H1 (cell line): ENCODE measurements around the gene NUP98. TPM values are rescaled to one million over a fixed set of nuclear protein-coding genes. Genes with fewer than 3 reads are reported as not detected.

Source experiments
- CTCF ChIA-PET: fragments of 300-600 bp; sonication (Branson Sonifier 250); formaldehyde crosslinking; loops from one replicate; lab custom pipeline; 2021; ENCODE audit not compliant: partially characterized antibody; lab: Charles Lee
- POLR2A ChIA-PET: fragments of 300-600 bp; sonication (Branson Sonifier 250); formaldehyde crosslinking; loops from one replicate; lab custom pipeline; 2021; ENCODE audit warnings: inconsistent platforms; ENCODE audit not compliant: partially characterized antibody; lab: Charles Lee
- DNase-seq, 2 experiments: peaks; one replicate each; pipeline versions ENCODE4 v3.0.0 to v3.0.0-alpha.2; 2010 to 2022; ENCODE audit warnings: low spot score in 2 of 2, low read depth in 1 of 2, mixed read lengths in 1 of 2
- FAIRE-seq: peaks from 2 replicates; lab custom pipeline; 2011; peaks lifted over from hg19 to GRCh38; lab: Jason Lieb, UNC
- H2AFZ ChIP-seq: 2 replicates; pipeline ENCODE4 v1.8.1; 2012; ENCODE audit warnings: low read length, inconsistent platforms
- H2AK5ac ChIP-seq: 2 replicates; pipeline ENCODE4 v1.6.1; 2013; ENCODE audit warnings: low read depth, low read length
- H2BK120ac ChIP-seq: replicated peaks from 2 replicates; pipeline ENCODE3; 2013; ENCODE audit warnings: low read depth, low read length, inconsistent platforms
- H2BK12ac ChIP-seq: 2 replicates; pipeline ENCODE4 v1.6.1; 2013; ENCODE audit warnings: low read depth, low read length
- H2BK15ac ChIP-seq: 2 replicates; pipeline ENCODE4 v1.6.1; 2013; ENCODE audit warnings: low read length
- H2BK20ac ChIP-seq: 2 replicates; pipeline ENCODE4 v1.6.1; 2013; ENCODE audit warnings: low read length
- H2BK5ac ChIP-seq: 2 replicates; pipeline ENCODE4 v1.6.1; 2013; ENCODE audit warnings: low read depth, low read length
- H3K14ac ChIP-seq: 2 replicates; pipeline ENCODE4 v1.6.1; 2013; ENCODE audit warnings: inconsistent platforms; ENCODE audit not compliant: insufficient read length
- H3K18ac ChIP-seq: 2 replicates; pipeline ENCODE4 v1.6.1; 2013; ENCODE audit warnings: low read length; ENCODE audit errors: extremely low read depth
- H3K23ac ChIP-seq: 2 replicates; pipeline ENCODE4 v1.6.1; 2013; ENCODE audit warnings: inconsistent platforms; ENCODE audit not compliant: insufficient read length
- H3K23me2 ChIP-seq: 2 replicates; pipeline ENCODE4 v1.6.1; 2013; ENCODE audit warnings: low read depth, low read length
- H3K27ac ChIP-seq: 2 replicates; pipeline ENCODE4 v1.6.1; 2011; ENCODE audit warnings: low read depth, low read length, inconsistent platforms
- H3K27me3 ChIP-seq, 4 experiments: replicated peaks in 1 of 4; 1 replicate in 1 of 4; 2 replicates in 3 of 4; pipeline versions ENCODE4 v1.6.1 to v1.8.1; 2011 to 2013; ENCODE audit warnings: low read length in 3 of 4, mild to moderate bottlenecking in 3 of 4, inconsistent platforms in 2 of 4, mixed read lengths in 2 of 4, moderate library complexity in 1 of 4; ENCODE audit not compliant: control insufficient read depth in 3 of 4, insufficient read depth in 3 of 4; ENCODE audit errors: extremely low read depth in 1 of 4
- H3K36me3 ChIP-seq, 4 experiments: 2 replicates each; pipeline versions ENCODE4 v1.6.1 to v1.8.1; 2011 to 2013; ENCODE audit warnings: mild to moderate bottlenecking in 4 of 4, low read length in 3 of 4, moderate library complexity in 2 of 4, control low read depth in 1 of 4, inconsistent platforms in 1 of 4; ENCODE audit not compliant: insufficient read depth in 4 of 4, control insufficient read depth in 2 of 4
- H3K4ac ChIP-seq: replicated peaks from 2 replicates; pipeline ENCODE3; 2013; ENCODE audit warnings: low read length, low read depth, mixed read lengths, inconsistent platforms; ENCODE audit not compliant: insufficient read length
- H3K4me1 ChIP-seq, 4 experiments: replicated peaks in 1 of 4; 1 replicate in 1 of 4; 2 replicates in 3 of 4; pipeline versions ENCODE4 v1.6.1 to v1.8.1; 2011 to 2013; ENCODE audit warnings: low read length in 3 of 4, inconsistent platforms in 2 of 4, mixed read lengths in 1 of 4; ENCODE audit not compliant: insufficient read depth in 4 of 4, control insufficient read depth in 3 of 4
- H3K4me2 ChIP-seq, 2 experiments: 2 replicates each; pipeline versions ENCODE4 v1.6.1 to v1.8.1; 2011 to 2013; ENCODE audit warnings: low read depth in 2 of 2, low read length in 2 of 2, control low read depth in 1 of 2, inconsistent platforms in 1 of 2, mild to moderate bottlenecking in 1 of 2; ENCODE audit not compliant: insufficient read depth in 1 of 2
- H3K4me3 ChIP-seq, 4 experiments: fragments of 200-600, 300-600 bp in 1 of 4; sonication (generic), shearing (Covaris generic), sonication (Bioruptor Twin) in 1 of 4; 2 replicates each; pipeline versions ENCODE4 v1.5.1 to v1.8.1; 2011 to 2016; ENCODE audit warnings: low read length in 4 of 4, low read depth in 3 of 4, control low read depth in 2 of 4, inconsistent platforms in 2 of 4, mild to moderate bottlenecking in 2 of 4, mixed read lengths in 1 of 4, moderate library complexity in 1 of 4; ENCODE audit not compliant: insufficient read depth in 2 of 4; ENCODE audit errors: extremely low read depth in 1 of 4
- H3K56ac ChIP-seq: replicated peaks from 2 replicates; pipeline ENCODE3; 2013; ENCODE audit warnings: low read depth, mild to moderate bottlenecking, mixed read lengths, low read length, inconsistent platforms; ENCODE audit not compliant: insufficient read length
- H3K79me1 ChIP-seq: 2 replicates; pipeline ENCODE4 v1.6.1; 2013; ENCODE audit warnings: low read depth, low read length, control low read depth
- H3K79me2 ChIP-seq, 2 experiments: 2 replicates each; pipeline versions ENCODE4 v1.6.1 to v1.8.1; 2012 to 2013; ENCODE audit warnings: low read length in 2 of 2, mild to moderate bottlenecking in 2 of 2, inconsistent platforms in 1 of 2; ENCODE audit not compliant: insufficient read depth in 2 of 2, control insufficient read depth in 1 of 2
- H3K9ac ChIP-seq, 4 experiments: replicated peaks in 1 of 4; 1 replicate in 1 of 4; 2 replicates in 3 of 4; pipeline versions ENCODE4 v1.6.1 to v1.8.1; 2011 to 2013; ENCODE audit warnings: low read depth in 3 of 4, low read length in 3 of 4, control low read depth in 2 of 4, mild to moderate bottlenecking in 2 of 4, moderate library complexity in 2 of 4, inconsistent platforms in 1 of 4; ENCODE audit errors: extremely low read depth in 1 of 4
- H3K9me3 ChIP-seq, 2 experiments: 2 replicates each; pipeline versions ENCODE4 v1.6.1 to v1.8.1; 2012 to 2013; ENCODE audit warnings: mild to moderate bottlenecking in 2 of 2, moderate library complexity in 2 of 2, control low read depth in 1 of 2, inconsistent platforms in 1 of 2, low read depth in 1 of 2, low read length in 1 of 2, mixed read lengths in 1 of 2; ENCODE audit not compliant: insufficient read depth in 2 of 2
- H4K20me1 ChIP-seq, 2 experiments: replicated peaks in 1 of 2; 2 replicates each; pipeline versions ENCODE3 to v1.8.1; 2011 to 2013; ENCODE audit warnings: inconsistent platforms in 2 of 2, low read length in 2 of 2, mild to moderate bottlenecking in 1 of 2; ENCODE audit not compliant: insufficient read depth in 2 of 2, control insufficient read depth in 1 of 2
- H4K5ac ChIP-seq: 2 replicates; pipeline ENCODE4 v1.6.1; 2013; ENCODE audit warnings: low read length, low read depth, mixed read lengths, inconsistent platforms; ENCODE audit not compliant: insufficient read length
- H4K8ac ChIP-seq: 2 replicates; pipeline ENCODE4 v1.8.0; 2013; ENCODE audit warnings: mild to moderate bottlenecking, moderate library complexity, low read length, inconsistent platforms; ENCODE audit not compliant: insufficient read depth; ENCODE audit errors: extremely low read depth
- H4K91ac ChIP-seq: replicated peaks from 2 replicates; pipeline ENCODE3; 2013; ENCODE audit warnings: low read length, mixed read lengths, inconsistent platforms; ENCODE audit not compliant: insufficient read length
- BCL11A ChIP-seq, 2 experiments: IDR thresholded peaks; one replicate each; pipeline ENCODE4 v1.6.1; 2011; ENCODE audit warnings: low read depth in 2 of 2, low read length in 2 of 2, mild to moderate bottlenecking in 2 of 2
- BRCA1 ChIP-seq: IDR thresholded peaks from 2 replicates; pipeline ENCODE4 v1.6.1; 2012; ENCODE audit warnings: low read depth, low read length, improper control_type of control experiment
- CBX5 ChIP-seq: fragments of 300-800, 300-1000 bp; sonication (generic); IDR thresholded peaks from 2 replicates; pipeline ENCODE4 v1.7.1; 2016; ENCODE audit warnings: antibody characterized with exemption, low read length, low read depth
- CEBPB ChIP-seq: IDR thresholded peaks from 2 replicates; pipeline ENCODE4 v1.6.1; 2012; ENCODE audit warnings: low read depth, low read length
- CTCF ChIP-seq, 3 experiments: IDR thresholded peaks; 1 replicate in 2 of 3; 2 replicates in 1 of 3; pipeline versions ENCODE4 v1.5.1 to v1.6.1; 2011; ENCODE audit warnings: low read length in 3 of 3, mild to moderate bottlenecking in 3 of 3, inconsistent platforms in 2 of 3, low read depth in 1 of 3, moderate library complexity in 1 of 3; ENCODE audit not compliant: insufficient read depth in 1 of 3; ENCODE audit errors: control extremely low read depth in 1 of 3
- HDAC6 ChIP-seq: IDR thresholded peaks from one replicate; pipeline ENCODE4 v1.7.1; 2012; ENCODE audit warnings: low read depth, mild to moderate bottlenecking, inconsistent platforms, low read length, moderate library complexity
- JUND ChIP-seq: IDR thresholded peaks from 2 replicates; pipeline ENCODE4 v1.6.1; 2011; ENCODE audit warnings: mild to moderate bottlenecking, improper control_type of control experiment, low read length
- MAFK ChIP-seq: IDR thresholded peaks from 2 replicates; pipeline ENCODE4 v1.6.1; 2012; ENCODE audit warnings: low read depth, mild to moderate bottlenecking, improper control_type of control experiment, low read length
- NRF1 ChIP-seq: IDR thresholded peaks from 2 replicates; pipeline ENCODE4 v1.6.1; 2011; ENCODE audit warnings: mild to moderate bottlenecking, low read depth, low read length, improper control_type of control experiment
- SRF ChIP-seq: IDR thresholded peaks from 2 replicates; pipeline ENCODE4 v1.6.1; 2011; ENCODE audit warnings: mild to moderate bottlenecking, low read depth, low read length, moderate library complexity
- TCF12 ChIP-seq: IDR thresholded peaks from 2 replicates; pipeline ENCODE4 v1.6.1; 2011; ENCODE audit warnings: low read depth, mild to moderate bottlenecking, low read length
- WGBS, 2 experiments: shearing (Covaris generic) in 1 of 2; methylation state at CpG; one replicate each; pipeline versions ENCODE4 v1.1.6 to v1.1.7; 2013 to 2015; ENCODE audit warnings: low lambda C conversion rate in 2 of 2, mixed read lengths in 2 of 2, inconsistent platforms in 1 of 2, low coverage in 1 of 2, missing lambda C conversion rate in 1 of 2; ENCODE audit not compliant: insufficient replicate concordance in 2 of 2, insufficient coverage in 1 of 2, insufficient read length in 1 of 2; ENCODE audit errors: extremely low coverage in 1 of 2, missing lambda C conversion rate in 1 of 2; 5-methylcytosine and 5-hydroxymethylcytosine counted together
- polyA plus RNA-seq, 7 experiments: library from polyadenylated mRNA; depleted of rRNA in 3 of 7; stranded (reverse) in 5 of 7; unstranded in 2 of 7; fragments of >200 nt in 5 of 7; fragments of 200-250 nt in 2 of 7; gene quantifications; 1 replicate in 5 of 7; 2 replicates in 1 of 7; 4 replicates in 1 of 7; pipeline versions ENCODE4 v1.2.1 to v1.2.3, GENCODE V29; 2011 to 2013; ENCODE audit warnings: missing spikeins in 2 of 7, mixed read lengths in 2 of 7
- total RNA-seq: library from RNA; stranded (reverse); fragmentation: NEBNext Ultra II Directional; extraction: Animal tissue kit (Norgen Biotek cat#: 25700); gene quantifications from 2 replicates; pipeline ENCODE4 v1.2.1, GENCODE V29; 2021
- TF ChIP-seq, protein P1 (sequence below): IDR thresholded peaks from 2 replicates; pipeline ENCODE4 v1.6.1; 2011; ENCODE audit warnings: low read depth, mild to moderate bottlenecking, low read length; ENCODE audit not compliant: insufficient read depth

NUP98 gene
- total and polyA plus RNA-seq, 2 of the 8 experiments (the other 6 are each of a cell fraction or from before 2014, with no cell fraction given), result 98.6 to 261 TPM

GRCh38 chr11:3810951-3811350, 13.6 kb upstream of the NUP98 start:
- Histone ChIP-seq H4K20me1 (peaks cover 0 to 2% of the 10 kb centered on the region in 2 experiments), H2BK5ac (no peak overlapping the region), H3K4me1 (peaks cover 0 to 8% (median 5%) of the 10 kb centered on the region in 4 experiments; a peak in 6 of 7 replicates), H3K23ac (no peak overlapping the region), H3K4me3 (no peak overlapping the region), H2AFZ (no peak overlapping the region), H2BK12ac (no peak overlapping the region), H2BK15ac (no peak overlapping the region), H3K4me2 (no peak overlapping the region), H3K14ac (no peak overlapping the region), H4K5ac (no peak overlapping the region), H4K91ac (no peak overlapping the region), H3K18ac (no peak overlapping the region), H2AK5ac (no peak overlapping the region), H3K27ac (no peak overlapping the region), H2BK120ac (no peak overlapping the region), H3K9ac (no peak overlapping the region), H3K23me2 (no peaks in the 10 kb centered on the region; the same call in 1 of the 2 replicates), H3K56ac (no peak overlapping the region), H3K27me3 (no peaks in the 10 kb centered on the region), H3K36me3 (no peaks in the 10 kb centered on the region), H4K8ac (no peak overlapping the region), H3K79me1 (peaks cover 4% of the 10 kb centered on the region), H3K79me2 (peaks cover 0 to 5% of the 10 kb centered on the region in 2 experiments; a peak in 2 of 4 replicates), H2BK20ac (no peak overlapping the region), H3K9me3 (no peaks in the 10 kb centered on the region), H3K4ac (no peak overlapping the region)
- CTCF ChIA-PET, result interaction anchor here (0.6 to 10.8 kb wide), 11 partner anchors 9 to 262 kb away, joined by 3 to 81 read pairs (median 4); partner anchors contain the start of gene NUP98
- DNase-seq, result no peak
- POLR2A ChIA-PET, result interaction anchor here (0.6 to 4.3 kb wide), 4 partner anchors 9 to 18 kb away, joined by 3 to 32 read pairs (median 4); no protein-coding TSS in a partner anchor
- 93% methylated on average over 4 of the region's 4 CpGs; no CpG with 5 or more reads in 1 of the 2 experiments for WGBS, 2 experiments
- no peak for FAIRE-seq
- no peak for TF ChIP-seq TCF12
- TF ChIP-seq NRF1, result no peak
- no peak for TF ChIP-seq JUND
- TF ChIP-seq SRF, result no peak
- TF ChIP-seq HDAC6, result no peak
- no peak for TF ChIP-seq CBX5
- no peak for TF ChIP-seq MAFK
- TF ChIP-seq CEBPB, result no peak
- no peak for TF ChIP-seq BCL11A (IDR thresholded peaks at IDR 0.05; ENCODE audit: low read depth in 2 of 2, low read length in 2 of 2)
- no peak for TF ChIP-seq BRCA1
- TF ChIP-seq, protein P1, sequence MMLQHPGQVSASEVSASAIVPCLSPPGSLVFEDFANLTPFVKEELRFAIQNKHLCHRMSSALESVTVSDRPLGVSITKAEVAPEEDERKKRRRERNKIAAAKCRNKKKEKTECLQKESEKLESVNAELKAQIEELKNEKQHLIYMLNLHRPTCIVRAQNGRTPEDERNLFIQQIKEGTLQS, result no peak
- TF ChIP-seq CTCF (IDR thresholded peaks at IDR 0.05; ENCODE audit: control extremely low read depth in 1 of 3, insufficient read depth in 1 of 3, low read depth in 1 of 3, low read length in 3 of 3), result no peak
